GM23248 (cell line): Measurements from ENCODE around the gene GTF2H2C.

ENCODE experiments used
- EZH2 ChIP-seq: fragments of 200-600 bp; sonication (generic); IDR thresholded peaks from 2 replicates; pipeline ENCODE4 v1.6.1; 2018; ENCODE audit warnings: antibody characterized with exemption, mild to moderate bottlenecking; ENCODE audit not compliant: insufficient read depth, poor library complexity, severe bottlenecking
- EZH2phosphoT487 ChIP-seq: fragments of 200-600 bp; sonication (generic); IDR thresholded peaks from 2 replicates; pipeline ENCODE4 v1.6.1; 2018; ENCODE audit warnings: antibody characterized with exemption, moderate library complexity, mild to moderate bottlenecking, low read depth; ENCODE audit not compliant: insufficient read depth

DNA sequence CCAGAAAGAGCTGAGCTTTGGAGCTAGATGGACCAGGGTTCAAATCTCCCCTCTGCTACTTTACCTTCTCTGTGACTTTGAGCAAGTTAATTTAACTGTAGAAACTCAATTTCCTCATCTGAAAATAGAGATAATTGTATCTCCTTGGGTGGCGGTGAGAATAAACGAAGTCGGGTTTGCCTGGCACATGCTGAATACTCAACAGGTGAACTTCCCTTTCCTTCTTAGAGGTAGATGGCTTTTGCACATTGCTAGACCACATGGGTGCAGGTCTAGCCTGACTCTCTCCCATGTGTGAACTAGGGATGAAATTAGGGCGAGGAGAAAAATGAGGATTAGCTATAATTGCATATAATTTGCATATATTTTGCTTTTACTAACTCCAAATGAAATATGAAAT, 31.4 kb upstream of the GTF2H2C start:
- TF ChIP-seq EZH2 (no peak), EZH2phosphoT487 (no peak)
